ENCODE measurements around the gene CYP26B1. TPM values are rescaled to one million over a fixed set of nuclear protein-coding genes. Genes with fewer than 3 reads are reported as not detected.

CYP26B1 gene
- total RNA-seq, 1 experiment from 2014 or later, result 3.0 TPM

GRCh38 chr2:72121153-72121552, 26.5 kb downstream of the CYP26B1 start:
- BruUV-seq (replicated peaks), result no TSS peak
- Mint-ChIP-seq H3K4me1 (ENCODE audit: low read depth, unreplicated experiment) (peaks cover 9% of the 10 kb centered on the region), H3K9me3 (ENCODE audit: low read depth, unreplicated experiment) (no peaks in the 10 kb centered on the region), H3K27ac (ENCODE audit: unreplicated experiment) (no peak overlapping the region), H3K4me3 (ENCODE audit: low read depth, unreplicated experiment) (no peak overlapping the region), H3K27me3 (ENCODE audit: unreplicated experiment) (peaks cover 43% of the 10 kb centered on the region), H3K36me3 (ENCODE audit: insufficient read depth, unreplicated experiment) (peaks cover under 1% of the 10 kb centered on the region)
- TF ChIP-seq, protein P1, sequence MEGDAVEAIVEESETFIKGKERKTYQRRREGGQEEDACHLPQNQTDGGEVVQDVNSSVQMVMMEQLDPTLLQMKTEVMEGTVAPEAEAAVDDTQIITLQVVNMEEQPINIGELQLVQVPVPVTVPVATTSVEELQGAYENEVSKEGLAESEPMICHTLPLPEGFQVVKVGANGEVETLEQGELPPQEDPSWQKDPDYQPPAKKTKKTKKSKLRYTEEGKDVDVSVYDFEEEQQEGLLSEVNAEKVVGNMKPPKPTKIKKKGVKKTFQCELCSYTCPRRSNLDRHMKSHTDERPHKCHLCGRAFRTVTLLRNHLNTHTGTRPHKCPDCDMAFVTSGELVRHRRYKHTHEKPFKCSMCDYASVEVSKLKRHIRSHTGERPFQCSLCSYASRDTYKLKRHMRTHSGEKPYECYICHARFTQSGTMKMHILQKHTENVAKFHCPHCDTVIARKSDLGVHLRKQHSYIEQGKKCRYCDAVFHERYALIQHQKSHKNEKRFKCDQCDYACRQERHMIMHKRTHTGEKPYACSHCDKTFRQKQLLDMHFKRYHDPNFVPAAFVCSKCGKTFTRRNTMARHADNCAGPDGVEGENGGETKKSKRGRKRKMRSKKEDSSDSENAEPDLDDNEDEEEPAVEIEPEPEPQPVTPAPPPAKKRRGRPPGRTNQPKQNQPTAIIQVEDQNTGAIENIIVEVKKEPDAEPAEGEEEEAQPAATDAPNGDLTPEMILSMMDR (IDR thresholded peaks at IDR 0.05; ENCODE audit: unreplicated experiment), result no peak
- intact Hi-C loops (cut with micrococcal nuclease; ENCODE audit: unreplicated experiment), result no loop called here
- CTCF ChIA-PET, result no interaction called here
- DNase-seq, result no peak

DNA sequence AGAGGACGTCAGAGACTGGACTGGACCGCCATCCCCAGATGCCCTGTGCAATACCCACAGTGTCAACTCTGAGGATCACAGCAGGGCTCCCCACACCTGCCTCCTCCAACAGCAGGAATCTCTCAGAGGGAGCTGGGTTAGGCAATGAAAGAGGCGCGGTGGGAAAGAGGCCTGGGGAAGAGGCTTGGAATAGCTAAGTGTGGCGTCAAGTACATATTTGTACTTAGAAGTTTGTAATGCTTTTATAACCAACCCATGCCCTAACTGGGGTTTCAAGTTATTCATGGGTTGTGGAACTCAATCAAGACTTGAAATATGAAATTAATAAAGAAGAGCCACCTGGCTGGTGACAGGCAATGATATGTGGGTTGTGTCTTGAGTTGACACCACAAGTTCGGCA, 28.7 kb downstream of the CYP26B1 start:
- no TSS peak for BruUV-seq (replicated peaks)
- Mint-ChIP-seq H3K9me3 (ENCODE audit: low read depth, unreplicated experiment) (no peaks in the 10 kb centered on the region), H3K27me3 (ENCODE audit: unreplicated experiment) (peaks cover 39% of the 10 kb centered on the region), H3K4me1 (ENCODE audit: low read depth, unreplicated experiment) (peaks cover 16% of the 10 kb centered on the region), H3K27ac (ENCODE audit: unreplicated experiment) (no peak overlapping the region), H3K36me3 (ENCODE audit: insufficient read depth, unreplicated experiment) (peaks cover 7% of the 10 kb centered on the region), H3K4me3 (ENCODE audit: low read depth, unreplicated experiment) (no peak overlapping the region)
- CTCF ChIA-PET, result no interaction called here
- no peak for DNase-seq
- TF ChIP-seq, protein P1 (IDR thresholded peaks at IDR 0.05; ENCODE audit: unreplicated experiment), result no peak
- intact Hi-C loops (cut with micrococcal nuclease; ENCODE audit: unreplicated experiment), result no loop called here

DNA sequence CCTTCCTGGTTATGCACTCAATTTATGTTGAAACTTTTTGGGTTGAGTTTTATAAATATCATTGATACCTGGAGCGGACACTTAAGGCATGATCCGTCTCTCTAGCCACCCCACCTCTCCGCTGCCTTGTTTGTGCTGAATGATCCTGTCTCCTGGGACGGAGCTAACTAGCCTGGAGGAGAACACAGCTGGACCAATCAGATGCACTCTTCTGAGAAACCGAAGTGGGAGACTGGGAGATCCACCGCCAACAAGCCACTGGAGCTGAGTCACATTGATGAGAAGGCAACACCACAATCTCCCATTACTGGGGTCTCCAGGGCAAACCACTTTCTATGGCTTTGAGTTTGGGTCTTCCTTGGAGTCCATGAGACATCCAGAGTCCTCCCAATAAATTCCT, 29.3 kb downstream of the CYP26B1 start:
- peaks cover 39% of the 10 kb centered on the region for H3K27me3 Mint-ChIP-seq (ENCODE audit: unreplicated experiment)
- H3K4me3 Mint-ChIP-seq (ENCODE audit: low read depth, unreplicated experiment), result no peak overlapping the region
- H3K27ac Mint-ChIP-seq (ENCODE audit: unreplicated experiment), result no peak overlapping the region
- DNase-seq, result no peak
- TF ChIP-seq, protein P1 (IDR thresholded peaks at IDR 0.05; ENCODE audit: unreplicated experiment), result no peak
- CTCF ChIA-PET, result no interaction called here
- BruUV-seq (replicated peaks), result no TSS peak
- H3K36me3 Mint-ChIP-seq (ENCODE audit: insufficient read depth, unreplicated experiment), result peaks cover 7% of the 10 kb centered on the region
- H3K4me1 Mint-ChIP-seq (ENCODE audit: low read depth, unreplicated experiment), result peaks cover 16% of the 10 kb centered on the region
- H3K9me3 Mint-ChIP-seq (ENCODE audit: low read depth, unreplicated experiment), result no peaks in the 10 kb centered on the region
- intact Hi-C loops (cut with micrococcal nuclease; ENCODE audit: unreplicated experiment), result no loop called here

DNA sequence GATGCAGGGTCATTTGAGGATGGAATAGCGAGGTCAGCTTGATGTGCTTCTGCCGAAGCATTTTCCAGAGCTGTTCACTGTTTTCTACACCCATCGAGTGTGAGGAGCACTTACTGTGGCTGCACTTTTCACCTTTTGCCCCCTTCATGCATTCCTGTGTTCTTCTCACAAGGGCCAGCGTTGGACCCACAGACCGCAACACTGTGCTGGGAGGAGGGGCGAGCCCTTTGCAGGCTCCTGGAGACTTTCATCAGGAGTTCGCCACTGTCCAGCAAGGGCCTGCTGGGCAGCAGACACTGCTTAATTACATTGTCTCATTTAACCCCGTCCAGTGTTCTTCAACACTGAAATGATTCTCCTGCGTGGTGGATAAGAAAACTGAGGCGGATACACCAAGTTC, 29.9 kb downstream of the CYP26B1 start:
- Mint-ChIP-seq H3K36me3 (ENCODE audit: insufficient read depth, unreplicated experiment) (peaks cover 7% of the 10 kb centered on the region), H3K27me3 (ENCODE audit: unreplicated experiment) (peaks cover 32% of the 10 kb centered on the region), H3K4me3 (ENCODE audit: low read depth, unreplicated experiment) (no peak overlapping the region), H3K9me3 (ENCODE audit: low read depth, unreplicated experiment) (no peaks in the 10 kb centered on the region), H3K27ac (ENCODE audit: unreplicated experiment) (no peak overlapping the region), H3K4me1 (ENCODE audit: low read depth, unreplicated experiment) (peaks cover 16% of the 10 kb centered on the region)
- BruUV-seq (replicated peaks), result no TSS peak
- intact Hi-C loops (cut with micrococcal nuclease; ENCODE audit: unreplicated experiment), result no loop called here
- CTCF ChIA-PET, result no interaction called here
- no peak for DNase-seq
- TF ChIP-seq, protein P1 (IDR thresholded peaks at IDR 0.05; ENCODE audit: unreplicated experiment), result no peak

All from Calu3 (cell line).